ENCODE results near the gene DNAJC5G. TPM values are rescaled to one million over a fixed set of nuclear protein-coding genes. Genes with fewer than 3 reads are reported as not detected.

Gene DNAJC5G
- total and polyA plus RNA-seq, 2 experiments from 2014 or later: not detected

- DNase-seq: no peak
- Histone ChIP-seq H3K36me3 (ENCODE audit: low read depth) (peaks cover 13% of the 10 kb centered on the region; the same call in 1 of the 2 replicates), H3F3A (ENCODE audit: insufficient read depth) (no peaks in the 10 kb centered on the region), H3K9me2 (ENCODE audit: insufficient read depth) (no peaks in the 10 kb centered on the region), H3K27me3 (replicated peaks; ENCODE audit: insufficient read depth) (no peaks in the 10 kb centered on the region), H3K4me1 (ENCODE audit: insufficient read depth) (no peaks in the 10 kb centered on the region), H3K4me2 (ENCODE audit: unreplicated experiment) (no peak overlapping the region), H3K79me2 (ENCODE audit: insufficient read depth) (no peaks in the 10 kb centered on the region), H4K20me1 (ENCODE audit: insufficient read depth) (no peaks in the 10 kb centered on the region), H2AFZ (no peak overlapping the region), H3K4me3 (no peak overlapping the region), H3K9me3 (ENCODE audit: low read depth) (no peaks in the 10 kb centered on the region), H3K27ac (no peak overlapping the region), H3K9ac (no peak overlapping the region)
- 99 to 100% methylated on average over 5 to 8 of the region's 8 CpGs for WGBS, 2 experiments (ENCODE audit: low coverage in 1 of 2, low lambda C conversion rate in 2 of 2, missing lambda C conversion rate in 2 of 2)
- in situ Hi-C loops (cut with MboI): no loop called here
- TF ChIP-seq EZH2 (IDR thresholded peaks at IDR 0.05; ENCODE audit: insufficient read depth, poor library complexity, severe bottlenecking) (no peak), EZH2phosphoT487 (IDR thresholded peaks at IDR 0.05; ENCODE audit: insufficient read depth, low read depth) (no peak)
Measured at GRCh38 chr2:27238976-27239375, 36.3 kb upstream of the DNAJC5G start.

GRCh38 chr2:27240406-27240805, 34.8 kb upstream of the DNAJC5G start:
- WGBS, 2 experiments (ENCODE audit: low coverage in 1 of 2, low lambda C conversion rate in 2 of 2, missing lambda C conversion rate in 2 of 2): 87 to 94% methylated on average over 9 of the region's 9 CpGs
- H3K27ac ChIP-seq: no peak overlapping the region
- DNase-seq: no peak
- H3K79me2 ChIP-seq (ENCODE audit: insufficient read depth): no peaks in the 10 kb centered on the region
- H3K4me3 ChIP-seq: no peak overlapping the region
- peaks cover under 1% of the 10 kb centered on the region; the same call in 1 of the 2 replicates for H3F3A ChIP-seq (ENCODE audit: insufficient read depth)
- no peaks in the 10 kb centered on the region for H3K4me1 ChIP-seq (ENCODE audit: insufficient read depth)
- H3K9ac ChIP-seq: no peak overlapping the region
- peaks cover 6% of the 10 kb centered on the region; the same call in 1 of the 2 replicates for H3K36me3 ChIP-seq (ENCODE audit: low read depth)
- H2AFZ ChIP-seq: no peak overlapping the region
- H4K20me1 ChIP-seq (ENCODE audit: insufficient read depth): no peaks in the 10 kb centered on the region
- H3K27me3 ChIP-seq (replicated peaks; ENCODE audit: insufficient read depth): no peaks in the 10 kb centered on the region
- no peaks in the 10 kb centered on the region for H3K9me2 ChIP-seq (ENCODE audit: insufficient read depth)
- no peaks in the 10 kb centered on the region for H3K9me3 ChIP-seq (ENCODE audit: low read depth)
- no peak for TF ChIP-seq EZH2 (IDR thresholded peaks at IDR 0.05; ENCODE audit: insufficient read depth, poor library complexity, severe bottlenecking)
- TF ChIP-seq EZH2phosphoT487 (IDR thresholded peaks at IDR 0.05; ENCODE audit: insufficient read depth, low read depth): no peak
- in situ Hi-C loops (cut with MboI): no loop called here
- no peak overlapping the region for H3K4me2 ChIP-seq (ENCODE audit: unreplicated experiment)

- H3F3A ChIP-seq (ENCODE audit: insufficient read depth): peaks cover 4% of the 10 kb centered on the region; the same call in 1 of the 2 replicates
- 93 to 96% methylated on average over 22 to 24 of the region's 24 CpGs for WGBS, 2 experiments (ENCODE audit: low coverage in 1 of 2, low lambda C conversion rate in 2 of 2, missing lambda C conversion rate in 2 of 2)
- no peaks in the 10 kb centered on the region for H3K4me1 ChIP-seq (ENCODE audit: insufficient read depth)
- no peaks in the 10 kb centered on the region for H3K9me3 ChIP-seq (ENCODE audit: low read depth)
- no peak overlapping the region for H3K4me2 ChIP-seq (ENCODE audit: unreplicated experiment)
- no peak overlapping the region for H3K9ac ChIP-seq
- H3K9me2 ChIP-seq (ENCODE audit: insufficient read depth): no peaks in the 10 kb centered on the region
- H4K20me1 ChIP-seq (ENCODE audit: insufficient read depth): no peaks in the 10 kb centered on the region
- H3K27me3 ChIP-seq (replicated peaks; ENCODE audit: insufficient read depth): no peaks in the 10 kb centered on the region
- no peak for DNase-seq
- in situ Hi-C loops (cut with MboI): no loop called here
- H3K36me3 ChIP-seq (ENCODE audit: low read depth): peaks cover 6% of the 10 kb centered on the region; the same call in 1 of the 2 replicates
- H3K27ac ChIP-seq: no peak overlapping the region
- no peak overlapping the region for H3K4me3 ChIP-seq
- H3K79me2 ChIP-seq (ENCODE audit: insufficient read depth): no peaks in the 10 kb centered on the region
- H2AFZ ChIP-seq: no peak overlapping the region
- no peak for TF ChIP-seq EZH2phosphoT487 (IDR thresholded peaks at IDR 0.05; ENCODE audit: insufficient read depth, low read depth)
- no peak for TF ChIP-seq EZH2 (IDR thresholded peaks at IDR 0.05; ENCODE audit: insufficient read depth, poor library complexity, severe bottlenecking)
Measured at GRCh38 chr2:27241761-27242613, 33.2 kb upstream of the DNAJC5G start.

- H3K4me3 ChIP-seq: no peak overlapping the region
- in situ Hi-C loops (cut with MboI): no loop called here
- no peaks in the 10 kb centered on the region for H3K4me1 ChIP-seq (ENCODE audit: insufficient read depth)
- peaks cover 4% of the 10 kb centered on the region; the same call in 1 of the 2 replicates for H3F3A ChIP-seq (ENCODE audit: insufficient read depth)
- 95 to 96% methylated on average over 16 of the region's 16 CpGs for WGBS, 2 experiments (ENCODE audit: low coverage in 1 of 2, low lambda C conversion rate in 2 of 2, missing lambda C conversion rate in 2 of 2)
- H3K27ac ChIP-seq: no peak overlapping the region
- H3K9ac ChIP-seq: no peak overlapping the region
- no peaks in the 10 kb centered on the region for H3K9me2 ChIP-seq (ENCODE audit: insufficient read depth)
- no peaks in the 10 kb centered on the region for H3K9me3 ChIP-seq (ENCODE audit: low read depth)
- no peaks in the 10 kb centered on the region for H3K79me2 ChIP-seq (ENCODE audit: insufficient read depth)
- no peak for TF ChIP-seq EZH2phosphoT487 (IDR thresholded peaks at IDR 0.05; ENCODE audit: insufficient read depth, low read depth)
- no peak for TF ChIP-seq EZH2 (IDR thresholded peaks at IDR 0.05; ENCODE audit: insufficient read depth, poor library complexity, severe bottlenecking)
- no peak for DNase-seq
- no peak overlapping the region for H3K4me2 ChIP-seq (ENCODE audit: unreplicated experiment)
- H4K20me1 ChIP-seq (ENCODE audit: insufficient read depth): no peaks in the 10 kb centered on the region
- peaks cover 6% of the 10 kb centered on the region; the same call in 1 of the 2 replicates for H3K36me3 ChIP-seq (ENCODE audit: low read depth)
- no peaks in the 10 kb centered on the region for H3K27me3 ChIP-seq (replicated peaks; ENCODE audit: insufficient read depth)
- no peak overlapping the region for H2AFZ ChIP-seq
Measured at GRCh38 chr2:27242614-27242951, 32.6 kb upstream of the DNAJC5G start.

All from GM23248 (cell line).